HepG2 (cell line): ENCODE measurements around the gene WNT16.

Source experiments
- EZH2 ChIP-seq: conservative IDR thresholded peaks from 2 replicates; pipeline ENCODE4 v1.6.1; 2012; ENCODE audit warnings: mild to moderate bottlenecking, low read depth, low read length, moderate library complexity
- JUND ChIP-seq: sonication (generic); formaldehyde crosslinking; IDR thresholded peaks from 2 replicates; pipeline ENCODE4 v1.8.0; 2022; ENCODE audit warnings: mild to moderate bottlenecking, missing genetic modification reagents
- POLR2A ChIP-seq, 2 experiments: IDR thresholded peaks; 2 replicates each; pipeline ENCODE4 v1.6.1; 2011; ENCODE audit warnings: low read depth in 2 of 2, low read length in 2 of 2, mild to moderate bottlenecking in 1 of 2, moderate library complexity in 1 of 2; ENCODE audit not compliant: insufficient read depth in 1 of 2
- RBM39 ChIP-seq: fragments of 200-400 bp; formaldehyde crosslinking; IDR thresholded peaks from one replicate; pipeline ENCODE4 v1.6.1; 2018; ENCODE audit warnings: antibody characterized with exemption, mild to moderate bottlenecking, low read depth, low read length; ENCODE audit not compliant: poor library complexity, severe bottlenecking
- RELA ChIP-seq: sonication (generic); formaldehyde crosslinking; IDR thresholded peaks from 2 replicates; pipeline ENCODE4 v1.4.0; 2020; ENCODE audit warnings: missing genetic modification reagents
- SUZ12 ChIP-seq: fragments of 150-350 bp; IDR thresholded peaks from 2 replicates; pipeline ENCODE4 v1.6.1; 2014; ENCODE audit warnings: low read depth, low read length
- ZFP1 ChIP-seq: IDR thresholded peaks from 2 replicates; pipeline ENCODE4 v1.6.1; 2016
- ZMAT3 ChIP-seq: sonication (generic); formaldehyde crosslinking; conservative IDR thresholded peaks from 2 replicates; pipeline ENCODE4 v1.7.0; 2021; ENCODE audit warnings: missing genetic modification reagents
- TF ChIP-seq, protein P1 (sequence below): sonication (generic); formaldehyde crosslinking; IDR thresholded peaks from 2 replicates; pipeline ENCODE4 v1.4.0; 2020; ENCODE audit warnings: missing genetic modification reagents
- TF ChIP-seq, protein P2 (sequence below): sonication (generic); formaldehyde crosslinking; IDR thresholded peaks from 2 replicates; pipeline ENCODE4 v1.4.0; 2020; ENCODE audit warnings: mild to moderate bottlenecking, missing genetic modification reagents

DNA sequence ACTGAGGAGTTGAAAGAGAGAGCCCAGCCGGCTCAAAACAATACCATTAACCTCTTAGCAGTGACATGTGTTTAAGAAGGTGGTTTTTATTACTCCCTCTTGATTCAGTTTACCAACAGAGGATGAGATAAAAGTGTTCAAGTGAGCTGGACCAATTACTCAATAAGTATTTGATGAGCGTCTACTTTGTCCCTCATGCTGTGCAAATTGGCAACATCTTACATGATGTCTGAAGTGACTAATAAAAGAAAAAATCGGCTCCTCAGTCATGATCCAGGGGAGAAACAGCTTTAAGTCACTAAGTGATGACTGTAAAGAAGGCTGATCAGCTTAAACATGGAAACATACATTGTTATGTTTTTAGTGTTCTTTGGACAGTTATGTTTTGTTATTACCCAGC, 7.8 kb downstream of the WNT16 start:
- no peak for TF ChIP-seq RBM39
- TF ChIP-seq SUZ12, result no peak
- TF ChIP-seq, protein P1, sequence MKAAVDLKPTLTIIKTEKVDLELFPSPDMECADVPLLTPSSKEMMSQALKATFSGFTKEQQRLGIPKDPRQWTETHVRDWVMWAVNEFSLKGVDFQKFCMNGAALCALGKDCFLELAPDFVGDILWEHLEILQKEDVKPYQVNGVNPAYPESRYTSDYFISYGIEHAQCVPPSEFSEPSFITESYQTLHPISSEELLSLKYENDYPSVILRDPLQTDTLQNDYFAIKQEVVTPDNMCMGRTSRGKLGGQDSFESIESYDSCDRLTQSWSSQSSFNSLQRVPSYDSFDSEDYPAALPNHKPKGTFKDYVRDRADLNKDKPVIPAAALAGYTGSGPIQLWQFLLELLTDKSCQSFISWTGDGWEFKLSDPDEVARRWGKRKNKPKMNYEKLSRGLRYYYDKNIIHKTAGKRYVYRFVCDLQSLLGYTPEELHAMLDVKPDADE, result no peak
- TF ChIP-seq EZH2, result no peak
- TF ChIP-seq JUND (CRISPR knock-in tag), result no peak
- TF ChIP-seq ZFP1 (CRISPR knock-in tag), result no peak
- TF ChIP-seq ZMAT3, result no peak
- TF ChIP-seq, protein P2, sequence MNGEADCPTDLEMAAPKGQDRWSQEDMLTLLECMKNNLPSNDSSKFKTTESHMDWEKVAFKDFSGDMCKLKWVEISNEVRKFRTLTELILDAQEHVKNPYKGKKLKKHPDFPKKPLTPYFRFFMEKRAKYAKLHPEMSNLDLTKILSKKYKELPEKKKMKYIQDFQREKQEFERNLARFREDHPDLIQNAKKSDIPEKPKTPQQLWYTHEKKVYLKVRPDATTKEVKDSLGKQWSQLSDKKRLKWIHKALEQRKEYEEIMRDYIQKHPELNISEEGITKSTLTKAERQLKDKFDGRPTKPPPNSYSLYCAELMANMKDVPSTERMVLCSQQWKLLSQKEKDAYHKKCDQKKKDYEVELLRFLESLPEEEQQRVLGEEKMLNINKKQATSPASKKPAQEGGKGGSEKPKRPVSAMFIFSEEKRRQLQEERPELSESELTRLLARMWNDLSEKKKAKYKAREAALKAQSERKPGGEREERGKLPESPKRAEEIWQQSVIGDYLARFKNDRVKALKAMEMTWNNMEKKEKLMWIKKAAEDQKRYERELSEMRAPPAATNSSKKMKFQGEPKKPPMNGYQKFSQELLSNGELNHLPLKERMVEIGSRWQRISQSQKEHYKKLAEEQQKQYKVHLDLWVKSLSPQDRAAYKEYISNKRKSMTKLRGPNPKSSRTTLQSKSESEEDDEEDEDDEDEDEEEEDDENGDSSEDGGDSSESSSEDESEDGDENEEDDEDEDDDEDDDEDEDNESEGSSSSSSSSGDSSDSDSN (CRISPR knock-in tag), result no peak
- no peak for TF ChIP-seq RELA (CRISPR knock-in tag)
- no peak for TF ChIP-seq POLR2A (IDR thresholded peaks at IDR 0.05; ENCODE audit: insufficient read depth in 1 of 2, low read depth in 2 of 2, low read length in 2 of 2)
